HEK293 (cell line): ENCODE data around the gene RBM17.

Source experiments
- CTCF ChIA-PET: fragments of 350-600 bp; formaldehyde crosslinking; extraction: SDS; loops from one replicate; lab custom pipeline; 2021; ENCODE audit warnings: antibody characterized with exemption; lab: Yijun Ruan, JAX
- POLR2A ChIA-PET: fragments of 300-600 bp; formaldehyde crosslinking; extraction: SDS; loops from one replicate; lab custom pipeline; 2020; ENCODE audit warnings: antibody characterized with exemption, inconsistent platforms; lab: Yijun Ruan, JAX
- H3K27ac ChIP-seq: fragments of 200-500 bp; sonication (Bioruptor generic); 2 replicates; pipeline ENCODE4 v1.5.1; 2014; ENCODE audit warnings: low read depth, low read length, control low read depth, inconsistent platforms; ENCODE audit errors: extremely low read depth
- H3K36me3 ChIP-seq, 2 experiments: fragments of 200-500 bp in 1 of 2; sonication (Bioruptor generic) in 1 of 2; 1 replicate in 1 of 2; 2 replicates in 1 of 2; pipeline ENCODE4 v1.5.1; 2014 to 2017; ENCODE audit warnings: inconsistent platforms in 2 of 2, low read length in 2 of 2; ENCODE audit not compliant: control insufficient read depth in 2 of 2, insufficient read depth in 1 of 2
- H3K4me1 ChIP-seq: fragments of 200-500 bp; sonication (Bioruptor generic); 2 replicates; pipeline ENCODE4 v1.5.1; 2014; ENCODE audit warnings: mild to moderate bottlenecking, low read length, inconsistent platforms; ENCODE audit not compliant: control insufficient read depth, insufficient read depth
- H3K4me3 ChIP-seq: 2 replicates; pipeline ENCODE4 v1.5.1; 2011; ENCODE audit warnings: low read depth, mild to moderate bottlenecking, control low read depth, low read length, moderate library complexity
- H3K9me3 ChIP-seq: fragments of 200-500 bp; sonication (Bioruptor generic); 2 replicates; pipeline ENCODE4 v1.5.1; 2014; ENCODE audit warnings: low read depth, low read length, inconsistent platforms; ENCODE audit not compliant: control insufficient read depth, insufficient read depth
- GLI2 ChIP-seq: fragments of 450-650 bp; formaldehyde crosslinking; IDR thresholded peaks from 2 replicates; pipeline ENCODE4; 2017; ENCODE audit warnings: missing biosample characterization, missing genetic modification characterization, low read depth, borderline replicate concordance
- MYNN ChIP-seq: fragments of 450-650 bp; formaldehyde crosslinking; IDR thresholded peaks from 2 replicates; pipeline ENCODE4 v1.5.1; 2016; ENCODE audit warnings: missing biosample characterization, missing genetic modification characterization, borderline replicate concordance
- OSR2 ChIP-seq: fragments of 450-650 bp; formaldehyde crosslinking; IDR thresholded peaks from 2 replicates; pipeline ENCODE4 v1.5.1; 2016; ENCODE audit warnings: missing biosample characterization, missing genetic modification characterization
- PRDM1 ChIP-seq: fragments of 450-650 bp; formaldehyde crosslinking; IDR thresholded peaks from 2 replicates; pipeline ENCODE4; 2016; ENCODE audit warnings: missing biosample characterization, missing genetic modification characterization
- PRDM4 ChIP-seq: fragments of 450-650 bp; formaldehyde crosslinking; IDR thresholded peaks from 2 replicates; pipeline ENCODE4 v1.5.1; 2017; ENCODE audit warnings: missing biosample characterization, missing genetic modification characterization
- PRDM6 ChIP-seq: fragments of 450-650 bp; formaldehyde crosslinking; IDR thresholded peaks from 2 replicates; pipeline ENCODE4 v1.5.1; 2017; ENCODE audit warnings: missing biosample characterization, missing genetic modification characterization
- YY1 ChIP-seq: fragments of 450-650 bp; formaldehyde crosslinking; IDR thresholded peaks from 2 replicates; pipeline ENCODE4 v1.5.1; 2018; ENCODE audit warnings: missing biosample characterization, missing genetic modification characterization
- ZNF10 ChIP-seq: fragments of 450-650 bp; formaldehyde crosslinking; IDR thresholded peaks from 2 replicates; pipeline ENCODE4 v1.5.1; 2017; ENCODE audit warnings: missing biosample characterization, missing genetic modification characterization
- ZNF121 ChIP-seq: fragments of 450-650 bp; formaldehyde crosslinking; IDR thresholded peaks from 2 replicates; pipeline ENCODE4 v1.5.1; 2016; ENCODE audit warnings: missing biosample characterization, missing genetic modification characterization
- ZNF138 ChIP-seq: fragments of 450-650 bp; formaldehyde crosslinking; IDR thresholded peaks from 2 replicates; pipeline ENCODE4 v1.5.1; 2016; ENCODE audit warnings: missing biosample characterization, missing genetic modification characterization, borderline replicate concordance
- ZNF157 ChIP-seq: fragments of 450-650 bp; formaldehyde crosslinking; IDR thresholded peaks from 2 replicates; pipeline ENCODE4 v1.5.1; 2016; ENCODE audit warnings: missing biosample characterization, missing genetic modification characterization
- ZNF174 ChIP-seq: fragments of 450-650 bp; formaldehyde crosslinking; IDR thresholded peaks from 2 replicates; pipeline ENCODE4 v1.5.0; 2017; ENCODE audit warnings: missing biosample characterization, mild to moderate bottlenecking, missing genetic modification characterization
- ZNF341 ChIP-seq: fragments of 450-650 bp; formaldehyde crosslinking; IDR thresholded peaks from 2 replicates; pipeline ENCODE4; 2016; ENCODE audit warnings: low read depth, missing biosample characterization, missing genetic modification characterization
- ZNF350 ChIP-seq: fragments of 450-650 bp; formaldehyde crosslinking; IDR thresholded peaks from 2 replicates; pipeline ENCODE4 v1.5.0; 2017; ENCODE audit warnings: missing biosample characterization, mild to moderate bottlenecking, missing genetic modification characterization
- ZNF37A ChIP-seq: fragments of 450-650 bp; IDR thresholded peaks from 2 replicates; pipeline ENCODE4 v1.5.1; 2018; ENCODE audit warnings: missing biosample characterization, missing genetic modification characterization
- ZNF394 ChIP-seq: fragments of 450-650 bp; formaldehyde crosslinking; IDR thresholded peaks from 2 replicates; pipeline ENCODE4 v1.5.1; 2016; ENCODE audit warnings: missing biosample characterization, missing genetic modification characterization, mild to moderate bottlenecking, moderate library complexity, borderline replicate concordance
- ZNF48 ChIP-seq: fragments of 450-650 bp; formaldehyde crosslinking; IDR thresholded peaks from 2 replicates; pipeline ENCODE4 v1.5.1; 2016; ENCODE audit warnings: missing biosample characterization, missing genetic modification characterization
- ZNF510 ChIP-seq: fragments of 450-650 bp; formaldehyde crosslinking; IDR thresholded peaks from 2 replicates; pipeline ENCODE4 v1.5.1; 2018; ENCODE audit warnings: mild to moderate bottlenecking, missing genetic modification characterization, missing biosample characterization; ENCODE audit not compliant: insufficient replicate concordance
- ZNF529 ChIP-seq: fragments of 450-650 bp; formaldehyde crosslinking; IDR thresholded peaks from 2 replicates; pipeline ENCODE4 v1.5.1; 2017; ENCODE audit warnings: missing genetic modification characterization, missing biosample characterization; ENCODE audit not compliant: insufficient replicate concordance
- ZNF549 ChIP-seq: fragments of 450-650 bp; IDR thresholded peaks from 2 replicates; pipeline ENCODE4 v1.5.1; 2018; ENCODE audit warnings: missing biosample characterization, missing genetic modification characterization, mild to moderate bottlenecking, inconsistent platforms, moderate library complexity
- ZNF580 ChIP-seq: fragments of 450-650 bp; formaldehyde crosslinking; IDR thresholded peaks from 2 replicates; pipeline ENCODE4 v1.5.1; 2016; ENCODE audit warnings: missing biosample characterization, missing genetic modification characterization
- ZNF768 ChIP-seq: fragments of 450-650 bp; formaldehyde crosslinking; IDR thresholded peaks from 2 replicates; pipeline ENCODE4 v1.5.1; 2018; ENCODE audit warnings: missing biosample characterization, mild to moderate bottlenecking, missing genetic modification characterization
- ZSCAN23 ChIP-seq: fragments of 450-650 bp; formaldehyde crosslinking; IDR thresholded peaks from 2 replicates; pipeline ENCODE4 v1.5.1; 2016; ENCODE audit warnings: missing biosample characterization, missing genetic modification characterization

The RBM17 gene

GRCh38 chr10:6092731-6093130 is 3.9 kb downstream of the RBM17 start:
- TF ChIP-seq ZNF341 (tag by site-specific recombination) (no peak), ZNF10 (tag by site-specific recombination) (peak; percentile 78)
- ChIA-PET POLR2A (no interaction called here), CTCF (interaction anchor here (0.6 kb wide), 2 partner anchors 15 to 58 kb away, joined by 3 to 4 read pairs; no protein-coding TSS in a partner anchor)
- no peak overlapping the region for H3K4me3 ChIP-seq
- H3K9me3 ChIP-seq = no peaks in the 10 kb centered on the region
- H3K27ac ChIP-seq = no peak overlapping the region
- H3K36me3 ChIP-seq = peaks cover 4 to 10% of the 10 kb centered on the region in 2 experiments; a peak in 2 of 3 replicates
- H3K4me1 ChIP-seq = peaks cover 21% of the 10 kb centered on the region; the same call in 1 of the 2 replicates

- H3K4me1 ChIP-seq = peaks cover 16% of the 10 kb centered on the region; the same call in 1 of the 2 replicates
- TF ChIP-seq GLI2 (tag by site-specific recombination) (no peak), PRDM6 (tag by site-specific recombination) (0 out of 2 replicates have a peak, but pooled peaks have one; percentile 37), ZNF48 (tag by site-specific recombination) (no peak), ZNF580 (tag by site-specific recombination) (no peak), PRDM1 (tag by site-specific recombination) (no peak), OSR2 (tag by site-specific recombination) (peak; percentile 34; the same call in 1 of the 2 replicates), PRDM4 (tag by site-specific recombination) (0 out of 2 replicates have a peak, but pooled peaks have one; percentile 36)
- TF ChIP-seq, all 188 proteins: peak for 3
- H3K27ac ChIP-seq = no peak overlapping the region
- peaks cover 24 to 34% of the 10 kb centered on the region in 2 experiments for H3K36me3 ChIP-seq
- ChIA-PET CTCF (interaction anchor here (0.6 to 1.6 kb wide), 5 partner anchors 9 to 306 kb away, joined by 3 to 7 read pairs (median 4); partner anchors contain the start of gene PFKFB3), POLR2A (no interaction called here)
- H3K9me3 ChIP-seq = no peaks in the 10 kb centered on the region
- no peak overlapping the region for H3K4me3 ChIP-seq
Observed at GRCh38 chr10:6095810-6096570, 7.2 kb downstream of the RBM17 start.

GRCh38 chr10:6097063-6097462 is 8.2 kb downstream of the RBM17 start:
- no peak overlapping the region for H3K27ac ChIP-seq
- no peak overlapping the region for H3K4me3 ChIP-seq
- CTCF ChIA-PET = interaction anchor here (0.6 to 1.2 kb wide), 2 partner anchors 10 to 55 kb away, joined by 4 to 7 read pairs; no protein-coding TSS in a partner anchor
- POLR2A ChIA-PET = no interaction called here
- peaks cover 15% of the 10 kb centered on the region; the same call in 1 of the 2 replicates for H3K4me1 ChIP-seq
- peaks cover 30 to 45% of the 10 kb centered on the region in 2 experiments for H3K36me3 ChIP-seq
- H3K9me3 ChIP-seq = no peaks in the 10 kb centered on the region
- TF ChIP-seq ZNF510 (tag by site-specific recombination) = no peak
- no peak for TF ChIP-seq ZNF394
- TF ChIP-seq ZNF529 (tag by site-specific recombination) = no peak
- TF ChIP-seq ZNF174 (tag by site-specific recombination) = no peak
- TF ChIP-seq PRDM4 (tag by site-specific recombination) = no peak
- no peak for TF ChIP-seq ZNF768 (tag by site-specific recombination)
- TF ChIP-seq ZNF350 (tag by site-specific recombination) = no peak
- TF ChIP-seq ZNF121 (tag by site-specific recombination) = no peak
- no peak for TF ChIP-seq ZNF37A
- TF ChIP-seq ZSCAN23 = no peak
- no peak for TF ChIP-seq ZNF157
- no peak for TF ChIP-seq ZNF549
- no peak for TF ChIP-seq MYNN (tag by site-specific recombination)
- no peak for TF ChIP-seq YY1 (tag by site-specific recombination)
- no peak for TF ChIP-seq ZNF138 (tag by site-specific recombination)
